ENCODE results near the gene TBC1D17. TPM values are rescaled to one million over a fixed set of nuclear protein-coding genes. Genes with fewer than 3 reads are reported as not detected.
A peak's percentile ranks its signal among the peaks of the same experiment; 100 is the strongest.

TBC1D17 gene
- total and polyA plus RNA-seq, 10 donors: 20.8 to 53.5 (median 36.6) TPM

- Histone ChIP-seq H3K4me3 (no peak overlapping the region), H3K4me1 (peaks cover 20 to 73% (median 39%) of the 10 kb centered on the region in 6 donors), H3K27me3 (replicated peaks in 1 of 7) (no peaks in the 10 kb centered on the region), H3K36me3 (peaks cover 0 to 91% (median 32%) of the 10 kb centered on the region in 6 donors), H3K9me3 (no peaks in the 10 kb centered on the region), H3K27ac (no peak overlapping the region)
- DNase-seq: no peak
- WGBS, 5 donors: 96 to 97% (median 97%) methylated on average over 6 of the region's 6 CpGs
- TF ChIP-seq POLR2A (IDR thresholded peaks at IDR 0.05) (no peak), POLR2AphosphoS5 (IDR thresholded peaks at IDR 0.05) (no peak), CTCF (IDR thresholded peaks at IDR 0.05 in 8 of 11, conservative IDR thresholded peaks at IDR 0.05 in 3 of 11) (no peak)
- intact Hi-C loops (cut with DNase I; ENCODE audit: low total_unique reads): no loop called here
Measured at GRCh38 chr19:49915271-49915670, 37.8 kb downstream of the TBC1D17 start.

GRCh38 chr19:49916839-49917733 is 39.6 kb downstream of the TBC1D17 start:
- Histone ChIP-seq H3K9me3 (no peaks in the 10 kb centered on the region), H3K4me1 (peaks cover 8 to 68% (median 21%) of the 10 kb centered on the region in 6 donors), H3K36me3 (peaks cover 0 to 100% (median 38%) of the 10 kb centered on the region in 6 donors), H3K27ac (peak overlapping the region in 4 of 8 donors; percentile 36 to 69 (median 50)), H3K27me3 (replicated peaks in 1 of 7) (no peaks in the 10 kb centered on the region), H3K4me3 (peak overlapping the region in 1 of 8 donors; percentile 10)
- no peak for TF ChIP-seq POLR2A (IDR thresholded peaks at IDR 0.05)
- TF ChIP-seq POLR2AphosphoS5 (IDR thresholded peaks at IDR 0.05): peak in 1 of 3 donors; percentile 11
- peak in 6 of 11 experiments; percentile 9 to 26 (median 14) for TF ChIP-seq CTCF (IDR thresholded peaks at IDR 0.05 in 8 of 11, conservative IDR thresholded peaks at IDR 0.05 in 3 of 11)
- WGBS, 5 donors: 54 to 75% (median 66%) methylated on average over 21 of the region's 21 CpGs
- intact Hi-C loops (cut with DNase I; ENCODE audit: low total_unique reads): no loop called here
- DNase-seq: no peak

GRCh38 chr19:49918089-49918488 is 40.6 kb downstream of the TBC1D17 start:
- Histone ChIP-seq H3K27ac (peak overlapping the region in 1 of 8 donors; percentile 11), H3K4me1 (peaks cover 2 to 68% (median 18%) of the 10 kb centered on the region in 6 donors), H3K9me3 (no peaks in the 10 kb centered on the region), H3K36me3 (peaks cover 0 to 100% (median 46%) of the 10 kb centered on the region in 6 donors), H3K4me3 (no peak overlapping the region), H3K27me3 (replicated peaks in 1 of 7) (no peaks in the 10 kb centered on the region)
- no peak for DNase-seq
- intact Hi-C loops (cut with DNase I; ENCODE audit: low total_unique reads): no loop called here
- TF ChIP-seq CTCF (IDR thresholded peaks at IDR 0.05 in 8 of 11, conservative IDR thresholded peaks at IDR 0.05 in 3 of 11) (no peak), POLR2AphosphoS5 (IDR thresholded peaks at IDR 0.05) (no peak), POLR2A (IDR thresholded peaks at IDR 0.05) (no peak)
- WGBS, 5 donors: 89 to 94% (median 93%) methylated on average over 8 of the region's 8 CpGs
